HL-60/S4 treated with phorbol 12-myristate 13-acetate at 8.2 ng/mL for 4 days and 3 days (cell line): ENCODE measurements around the gene DRD2.

ENCODE experiments used
- in situ Hi-C: fragments of 300-500 bp; cut with MboI; formaldehyde crosslinking; loops from 2 replicates; pipeline ENCODE4 v1.15.0; 2022; ENCODE audit warnings: low sequenced_read_pairs

Gene DRD2

GRCh38 chr11:113487622-113488021 is 12.4 kb upstream of the DRD2 start:
- in situ Hi-C loops, result no loop called here

DNA sequence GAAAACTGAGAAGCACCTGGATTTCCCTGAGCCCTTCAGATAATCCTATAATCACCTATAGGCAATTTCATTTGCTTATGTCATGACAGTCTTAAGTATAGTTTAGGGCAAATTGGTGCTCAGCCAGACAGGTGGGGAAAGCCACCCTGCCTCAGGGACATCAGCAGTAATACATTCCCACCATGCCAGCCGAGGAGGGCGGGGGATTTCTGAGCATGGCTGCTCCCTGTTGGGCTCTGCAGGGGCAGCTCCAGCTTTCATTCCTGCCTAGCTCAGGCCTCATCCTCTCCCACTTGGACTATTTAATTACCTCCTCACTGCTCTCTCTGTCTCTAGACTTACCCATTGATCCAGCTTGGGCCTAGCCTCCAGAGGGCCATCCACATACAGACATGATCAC is 9.0 kb upstream of the DRD2 start:
- in situ Hi-C loops, result no loop called here

DNA sequence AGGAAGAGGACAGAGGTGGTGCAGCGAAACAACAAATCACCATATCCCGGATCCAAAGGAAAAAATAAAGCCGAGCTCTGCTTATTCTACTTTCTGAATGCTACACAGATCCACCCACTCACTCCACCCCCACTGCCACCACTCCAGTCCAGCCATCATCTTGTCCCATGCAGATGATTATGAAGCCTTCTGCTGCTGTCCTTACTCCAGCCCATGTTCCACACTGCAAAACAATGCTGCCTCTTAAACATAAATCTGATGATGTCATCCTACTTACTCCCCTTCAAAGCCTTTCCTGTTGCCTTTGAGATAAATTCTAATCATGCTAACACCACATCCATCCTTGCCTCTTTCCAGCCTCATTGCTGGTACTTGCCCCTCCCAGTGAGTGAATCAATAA is 6.5 kb upstream of the DRD2 start:
- in situ Hi-C loops, result no loop called here

DNA sequence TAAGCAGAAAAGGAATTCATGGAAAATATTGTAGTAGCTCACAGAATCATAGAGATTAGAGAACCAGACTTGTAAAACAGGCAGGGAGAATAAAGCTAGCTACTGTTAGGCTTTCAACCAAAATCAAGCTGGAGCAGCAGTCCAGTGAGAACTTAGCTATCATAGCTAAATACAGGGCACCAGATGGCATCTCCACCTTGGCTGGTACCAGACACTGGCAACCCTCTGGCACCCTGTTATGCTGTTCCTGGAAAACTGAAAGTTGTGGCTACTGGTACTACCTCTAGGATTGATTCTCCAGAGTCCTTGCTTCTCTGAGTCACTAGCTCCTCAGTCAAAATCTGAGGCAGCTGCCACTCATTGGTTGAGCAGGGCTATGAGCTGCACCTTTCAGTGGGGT is 6.0 kb upstream of the DRD2 start:
- in situ Hi-C loops, result no loop called here

DNA sequence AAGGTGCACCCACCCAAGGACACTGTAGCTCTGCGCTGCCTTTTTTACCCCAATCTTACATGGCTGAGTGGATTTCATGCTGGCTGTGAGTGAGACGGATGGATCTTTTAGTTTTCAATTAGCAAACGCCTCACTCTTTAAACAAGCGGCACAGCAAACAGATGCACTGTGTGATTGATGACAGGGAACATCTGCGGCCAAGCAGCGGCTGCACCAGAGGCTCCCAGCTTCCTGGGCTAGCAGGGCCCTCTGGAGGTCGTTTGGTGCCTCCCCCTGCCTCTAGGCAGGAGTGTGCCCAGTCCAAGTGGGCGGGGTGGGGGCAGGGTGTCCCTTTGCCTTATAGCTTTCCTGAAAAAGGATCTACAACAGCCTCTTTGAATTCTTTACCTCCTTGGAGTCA is 2.1 kb upstream of the DRD2 start:
- in situ Hi-C loops, result no loop called here

DNA sequence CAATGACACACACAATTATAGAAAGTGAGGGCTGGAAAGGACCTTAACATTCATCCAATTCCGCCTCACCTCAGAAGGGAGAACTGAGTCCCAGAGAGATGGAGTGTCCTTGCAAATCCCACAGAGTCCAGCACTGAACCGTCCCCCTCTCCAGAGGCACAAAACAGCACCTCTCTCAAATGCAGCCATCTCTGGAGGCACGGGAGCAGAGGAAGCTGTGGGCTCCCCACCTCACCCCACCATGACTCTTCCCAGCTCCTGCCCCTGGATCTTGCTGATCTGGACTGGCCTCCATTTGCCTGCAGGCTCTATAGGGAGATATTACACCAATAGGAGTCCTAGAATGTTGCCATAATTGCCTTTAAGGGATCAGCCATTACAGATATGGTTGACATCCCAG is 1.4 kb upstream of the DRD2 start:
- in situ Hi-C loops, result no loop called here

- in situ Hi-C loops, result no loop called here
Observed at GRCh38 chr11:113474362-113475159, 637 bp downstream of the DRD2 start.

DNA sequence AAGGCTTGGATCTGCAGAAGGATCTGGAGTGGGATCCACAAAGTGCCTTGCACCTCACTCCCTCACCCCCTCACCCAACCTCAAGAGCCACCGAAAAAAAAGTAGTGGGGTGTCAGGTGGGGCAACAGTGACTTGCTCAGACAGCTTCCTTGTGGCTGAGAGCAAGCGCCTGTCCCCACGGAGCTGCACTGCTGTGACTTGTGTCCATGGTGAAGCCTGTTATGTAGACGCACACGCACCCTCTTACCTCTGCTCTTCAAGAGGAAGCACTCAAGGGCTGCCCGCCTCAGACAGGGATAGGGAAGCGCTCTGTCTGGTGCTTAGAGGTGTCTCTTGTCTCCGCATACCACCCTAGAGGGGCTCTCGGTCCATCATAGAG is 1.2 kb downstream of the DRD2 start:
- in situ Hi-C loops, result no loop called here

DNA sequence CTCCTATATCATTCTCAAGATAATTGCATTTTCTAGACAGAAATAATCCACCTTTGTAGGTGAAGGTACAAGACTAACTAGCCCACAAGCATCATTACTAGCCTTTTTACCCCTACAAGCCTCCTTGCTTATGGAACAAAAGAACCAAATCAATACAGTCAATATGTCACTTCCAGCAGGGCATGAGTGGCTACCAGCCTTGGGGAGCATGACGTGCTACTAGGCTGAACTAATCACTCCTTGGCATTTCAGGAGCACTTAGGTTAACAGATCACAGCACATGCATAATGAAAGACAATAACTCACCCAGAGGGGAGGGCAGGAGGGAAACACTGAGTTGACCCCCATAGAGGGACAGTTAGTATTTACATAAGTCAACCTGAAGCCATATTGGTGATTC is 2.7 kb downstream of the DRD2 start:
- in situ Hi-C loops, result no loop called here

DNA sequence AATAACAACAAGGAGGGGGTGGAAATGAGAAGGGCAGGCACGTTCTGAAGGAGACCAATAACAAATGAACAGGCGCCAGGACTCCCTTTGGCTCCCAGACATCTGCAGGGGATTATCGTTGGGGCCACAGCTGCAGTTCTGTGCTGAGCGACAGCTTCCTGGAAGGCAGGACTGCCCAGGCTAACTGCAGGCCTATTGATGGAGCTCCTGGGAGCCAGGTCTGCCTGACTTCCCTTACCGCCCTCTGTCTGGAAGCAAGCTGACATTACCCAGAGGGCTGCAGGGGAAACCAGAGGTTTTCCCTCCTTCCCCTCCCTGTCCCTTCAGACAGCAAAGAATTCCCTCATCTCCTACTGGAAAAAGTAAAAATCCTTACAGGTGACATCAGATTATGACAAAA is 5.0 kb downstream of the DRD2 start:
- in situ Hi-C loops, result no loop called here

- in situ Hi-C loops, result no loop called here
Observed at GRCh38 chr11:113468726-113469345, 6.4 kb downstream of the DRD2 start.

- in situ Hi-C loops, result no loop called here
Observed at GRCh38 chr11:113467545-113467944, 7.7 kb downstream of the DRD2 start.

DNA sequence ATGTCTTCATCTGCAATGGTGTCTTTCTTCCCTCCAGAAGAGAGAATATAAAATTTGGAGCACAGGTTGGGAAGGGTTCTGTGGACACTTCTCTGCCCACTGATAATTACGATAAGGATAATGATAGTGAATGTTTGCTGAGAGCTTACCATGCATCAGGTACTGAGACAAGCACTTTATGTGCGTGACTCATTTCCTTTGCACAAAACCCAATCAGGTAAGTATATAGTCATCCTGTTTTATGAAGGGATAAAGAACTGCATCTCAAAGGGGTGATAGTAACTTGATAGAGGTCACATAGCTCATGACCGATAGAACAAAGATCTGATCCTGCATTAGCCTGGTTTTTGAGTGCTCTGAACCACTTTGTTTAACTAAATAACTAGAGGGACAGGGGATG is 9.4 kb downstream of the DRD2 start:
- in situ Hi-C loops, result no loop called here

GRCh38 chr11:113464416-113464815 is 10.8 kb downstream of the DRD2 start:
- in situ Hi-C loops, result no loop called here

GRCh38 chr11:113462830-113463229 is 12.4 kb downstream of the DRD2 start:
- in situ Hi-C loops, result no loop called here

GRCh38 chr11:113461639-113462038 is 13.6 kb downstream of the DRD2 start:
- in situ Hi-C loops, result no loop called here

- in situ Hi-C loops, result no loop called here
Observed at GRCh38 chr11:113460469-113460868, 14.7 kb downstream of the DRD2 start.

DNA sequence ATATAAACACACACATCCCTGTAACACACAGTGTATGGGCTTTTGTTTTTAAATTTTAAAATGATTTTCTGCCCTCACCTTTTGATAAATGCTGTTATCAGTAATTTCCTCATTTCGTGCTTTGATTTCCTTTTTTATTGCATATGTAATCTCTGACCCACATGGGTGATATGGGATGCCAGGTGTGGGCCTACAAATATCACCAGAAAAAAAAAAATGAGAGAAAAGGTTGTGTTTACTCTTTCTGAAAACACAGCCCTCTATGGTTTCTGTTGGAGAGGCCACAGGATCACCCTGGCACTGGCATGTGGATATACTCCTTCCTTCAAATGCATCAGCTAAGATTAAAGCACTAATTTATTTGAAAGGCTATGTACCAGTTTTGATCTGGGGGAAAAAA is 17.0 kb downstream of the DRD2 start:
- in situ Hi-C loops, result no loop called here

DNA sequence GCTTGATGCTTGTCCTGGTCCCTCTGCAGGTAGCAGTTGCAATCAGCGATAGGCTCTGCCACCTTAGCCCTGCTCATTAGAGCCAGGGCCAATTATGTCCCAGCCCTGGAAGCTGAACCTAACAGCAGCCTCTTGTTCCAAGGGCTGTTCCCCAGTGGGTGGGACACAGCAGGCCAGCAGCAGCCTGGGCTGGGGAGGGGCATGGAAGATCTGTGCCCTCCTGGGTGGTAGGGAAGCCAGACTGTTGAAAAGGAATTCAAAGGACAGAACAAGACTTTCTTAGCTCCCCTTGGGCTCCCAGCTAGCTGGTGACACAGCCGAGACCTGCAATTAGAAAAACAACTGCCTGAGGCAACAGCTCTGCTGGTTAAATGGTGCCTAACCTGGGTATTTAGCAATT is 17.4 kb downstream of the DRD2 start:
- in situ Hi-C loops, result no loop called here

DNA sequence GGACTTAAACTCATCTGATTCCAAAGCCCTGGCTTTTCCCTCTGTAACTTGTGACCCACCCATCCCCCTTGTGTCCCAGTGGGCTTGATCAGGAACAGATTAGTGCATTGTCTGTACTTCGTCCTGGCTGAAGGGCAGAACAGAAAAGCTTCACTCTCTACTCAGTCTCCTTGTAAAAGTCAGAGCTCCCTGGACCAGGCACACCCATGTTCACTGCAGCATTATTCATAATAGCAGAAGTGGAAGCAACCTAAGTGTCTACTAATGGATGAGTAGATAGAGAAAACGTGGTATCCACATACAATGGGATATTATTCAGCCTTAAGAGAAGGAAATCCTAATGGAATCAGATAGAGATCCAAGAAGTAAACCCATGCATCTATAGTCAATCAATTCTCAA is 20.7 kb downstream of the DRD2 start:
- in situ Hi-C loops, result no loop called here

DNA sequence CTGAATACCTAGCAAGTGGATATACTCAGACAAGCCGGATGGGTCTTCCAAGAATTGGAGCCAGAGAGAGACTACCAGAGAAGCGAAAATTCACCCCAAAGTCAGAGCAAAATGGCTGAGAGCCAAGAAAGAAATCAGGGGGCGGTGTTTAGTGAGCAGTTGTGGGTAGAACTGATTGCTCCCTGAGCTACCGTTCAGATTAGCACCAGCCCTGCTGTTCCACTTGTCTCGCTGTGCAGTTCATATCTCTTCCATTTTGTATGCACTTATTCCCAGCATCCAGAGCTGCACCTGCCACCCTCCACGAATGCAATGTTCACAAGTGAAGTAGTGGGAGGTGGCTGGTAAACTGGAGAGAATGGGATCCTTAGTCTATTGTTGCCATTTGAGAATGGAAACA is 25.5 kb downstream of the DRD2 start:
- in situ Hi-C loops, result no loop called here

GRCh38 chr11:113448316-113448677 is 26.9 kb downstream of the DRD2 start:
- in situ Hi-C loops, result no loop called here
